ENCODE results near the gene ATG101.

Gene ATG101

GRCh38 chr12:52041035-52041434 is 28.7 kb upstream of the ATG101 start:
- FAIRE-seq (no peak), DNase-seq (ENCODE audit: extremely low spot score, insufficient read length, low read depth) (no peak)

- DNase-seq (ENCODE audit: extremely low spot score, insufficient read length, low read depth) (no peak), FAIRE-seq (peak; percentile 62)
Observed at GRCh38 chr12:52041695-52042123, 28.1 kb upstream of the ATG101 start.

GRCh38 chr12:52042706-52043385 is 26.9 kb upstream of the ATG101 start:
- FAIRE-seq, result no peak
- DNase-seq (ENCODE audit: extremely low spot score, insufficient read length, low read depth), result no peak

- no peak for FAIRE-seq
- DNase-seq (ENCODE audit: extremely low spot score, insufficient read length, low read depth), result no peak
Observed at GRCh38 chr12:52043386-52044212, 26.2 kb upstream of the ATG101 start.

- DNase-seq (ENCODE audit: extremely low spot score, insufficient read length, low read depth), result no peak
- FAIRE-seq, result no peak
Observed at GRCh38 chr12:52044292-52044983, 25.3 kb upstream of the ATG101 start.

GRCh38 chr12:52045794-52046199 is 24.0 kb upstream of the ATG101 start:
- DNase-seq (ENCODE audit: extremely low spot score, insufficient read length, low read depth) (no peak), FAIRE-seq (no peak)

- FAIRE-seq, result no peak
- DNase-seq (ENCODE audit: extremely low spot score, insufficient read length, low read depth), result no peak
Observed at GRCh38 chr12:52046859-52047258, 22.9 kb upstream of the ATG101 start.

- no peak for FAIRE-seq
Observed at GRCh38 chr12:52049286-52049685, 20.5 kb upstream of the ATG101 start.

GRCh38 chr12:52049688-52050087 is 20.1 kb upstream of the ATG101 start:
- FAIRE-seq, result no peak

More at GRCh38 chr12:52049286-52049685, 20.5 kb upstream of the ATG101 start:
- DNase-seq (ENCODE audit: extremely low spot score, insufficient read length, low read depth), result no peak

GRCh38 chr12:52050116-52050757 is 19.5 kb upstream of the ATG101 start:
- no peak for FAIRE-seq
- DNase-seq (ENCODE audit: extremely low spot score, insufficient read length, low read depth), result no peak

More at GRCh38 chr12:52049688-52050087, 20.1 kb upstream of the ATG101 start:
- no peak for DNase-seq (ENCODE audit: extremely low spot score, insufficient read length, low read depth)

GRCh38 chr12:52050758-52051541 is 18.8 kb upstream of the ATG101 start, which contains the start of gene NR4A1:
TSS of gene NR4A1 (plus strand) at chr12:52051442. CDS start at chr12:52054329, 2,887 bp downstream.
- DNase-seq (ENCODE audit: extremely low spot score, insufficient read length, low read depth) (peak; percentile 93), FAIRE-seq (peak; percentile 73)

GRCh38 chr12:52052468-52053186 is 17.2 kb upstream of the ATG101 start:
- no peak for FAIRE-seq
- DNase-seq (ENCODE audit: extremely low spot score, insufficient read length, low read depth), result no peak

- no peak for FAIRE-seq
- DNase-seq (ENCODE audit: extremely low spot score, insufficient read length, low read depth), result no peak
Observed at GRCh38 chr12:52053536-52054209, 16.1 kb upstream of the ATG101 start.

- FAIRE-seq (no peak), DNase-seq (ENCODE audit: extremely low spot score, insufficient read length, low read depth) (no peak)
Observed at GRCh38 chr12:52054231-52054832, 15.4 kb upstream of the ATG101 start.

- DNase-seq (ENCODE audit: extremely low spot score, insufficient read length, low read depth) (no peak), FAIRE-seq (no peak)
Observed at GRCh38 chr12:52054833-52055730, 14.7 kb upstream of the ATG101 start.

GRCh38 chr12:52055731-52056711 is 13.8 kb upstream of the ATG101 start:
- no peak for DNase-seq (ENCODE audit: extremely low spot score, insufficient read length, low read depth)
- no peak for FAIRE-seq

Measured in GM18507 (cell line).